OCI-LY7 (cell line): ENCODE results near the gene MYOZ2. TPM values are rescaled to one million over a fixed set of nuclear protein-coding genes. Genes with fewer than 3 reads are reported as not detected.

Source experiments
- BruUV-seq: library from RNA; stranded (reverse); fragments of 400-500 nt; replicated peaks from 2 replicates; lab custom pipeline; 2021; lab: Mats Ljungman, UMichigan
- CTCF ChIA-PET: fragments of 300-600 bp; sonication (Branson Sonifier 250); formaldehyde crosslinking; loops from one replicate; lab custom pipeline; 2022; ENCODE audit warnings: antibody characterized with exemption; ENCODE audit not compliant: unreplicated experiment; lab: Charles Lee
- POLR2A ChIA-PET: fragments of 300-600 bp; sonication (Branson Sonifier 250); formaldehyde crosslinking; loops from one replicate; lab custom pipeline; 2022; ENCODE audit warnings: antibody characterized with exemption; lab: Charles Lee
- DNase-seq: peaks from one replicate; pipeline ENCODE4 v3.0.0-alpha.2; 2015; ENCODE audit warnings: low spot score
- H2AFZ ChIP-seq: fragments of 200-600 bp; sonication (generic), shearing (Covaris generic); 2 replicates; pipeline ENCODE4 v1.6.1; 2014; ENCODE audit warnings: mild to moderate bottlenecking, antibody characterized with exemption, low read length, moderate library complexity
- H3K27ac ChIP-seq: fragments of 200-600 bp; sonication (generic); 2 replicates; pipeline ENCODE4 v1.5.1; 2014; ENCODE audit warnings: mixed run types, low read depth, mild to moderate bottlenecking, moderate library complexity, low read length, inconsistent platforms; ENCODE audit not compliant: poor library complexity, severe bottlenecking
- H3K36me3 ChIP-seq: fragments of 200-600 bp; sonication (generic); 2 replicates; pipeline ENCODE4 v1.6.1; 2014; ENCODE audit warnings: mild to moderate bottlenecking, antibody characterized with exemption, low read length, moderate library complexity, mixed read lengths; ENCODE audit not compliant: insufficient read depth
- H3K4me1 ChIP-seq: fragments of 200-600 bp; sonication (generic); 2 replicates; pipeline ENCODE4 v1.5.1; 2014; ENCODE audit warnings: mild to moderate bottlenecking, low read length; ENCODE audit not compliant: insufficient read depth, poor library complexity, severe bottlenecking
- H3K4me2 ChIP-seq: fragments of 200-600 bp; sonication (generic); 2 replicates; pipeline ENCODE4 v1.6.1; 2014; ENCODE audit warnings: mild to moderate bottlenecking, low read length
- H3K4me3 ChIP-seq: fragments of 200-600 bp; sonication (generic); 2 replicates; pipeline ENCODE4 v1.5.1; 2014; ENCODE audit warnings: mild to moderate bottlenecking, low read depth, low read length; ENCODE audit not compliant: poor library complexity, severe bottlenecking
- H3K79me2 ChIP-seq: fragments of 200-600 bp; sonication (generic); 2 replicates; pipeline ENCODE4 v1.6.1; 2016; ENCODE audit warnings: low read depth, mild to moderate bottlenecking, low read length, moderate library complexity, mixed read lengths; ENCODE audit not compliant: insufficient read depth
- H3K9me2 ChIP-seq: fragments of 200-600 bp; sonication (generic); 2 replicates; pipeline ENCODE4 v1.6.1; 2016; ENCODE audit warnings: mild to moderate bottlenecking, low read length, mixed read lengths; ENCODE audit not compliant: insufficient read depth
- H3K9me3 ChIP-seq: fragments of 200-600 bp; sonication (generic); 2 replicates; pipeline ENCODE4 v1.6.1; 2014; ENCODE audit warnings: mild to moderate bottlenecking, mixed run types, low read length, mixed read lengths
- H4K20me1 ChIP-seq: fragments of 200-600 bp; sonication (generic); 2 replicates; pipeline ENCODE4 v1.6.1; 2014; ENCODE audit warnings: mild to moderate bottlenecking, antibody characterized with exemption, low read length, moderate library complexity, mixed read lengths; ENCODE audit not compliant: insufficient read depth
- EZH2phosphoT487 ChIP-seq: fragments of 200-600 bp; sonication (generic); IDR thresholded peaks from 2 replicates; pipeline ENCODE4 v1.6.1; 2018; ENCODE audit warnings: low read depth, borderline replicate concordance, mild to moderate bottlenecking, mixed run types, antibody characterized with exemption, low read length, moderate library complexity, mixed read lengths
- intact Hi-C: fragments of 100-400 bp; cut with micrococcal nuclease; formaldehyde crosslinking; loops from one replicate; pipeline ENCODE4 v1.10.0; 2022; ENCODE audit not compliant: unreplicated experiment
- total RNA-seq, 2 experiments: library from RNA; depleted of rRNA in 1 of 2; stranded (reverse); fragments of >200 nt in 1 of 2; shearing (Covaris generic) in 1 of 2; gene quantifications; 2 replicates each; pipeline ENCODE4 v1.2.3, GENCODE V29; 2014 to 2022
- TF ChIP-seq, protein P1 (sequence below): fragments of 200-600 bp; sonication (generic); conservative IDR thresholded peaks from 2 replicates; pipeline ENCODE4 v1.5.1; 2014; ENCODE audit warnings: mild to moderate bottlenecking, antibody characterized with exemption, low read length, moderate library complexity, mixed read lengths

Gene MYOZ2
- total RNA-seq, 2 experiments from 2014 or later: not detected

DNA sequence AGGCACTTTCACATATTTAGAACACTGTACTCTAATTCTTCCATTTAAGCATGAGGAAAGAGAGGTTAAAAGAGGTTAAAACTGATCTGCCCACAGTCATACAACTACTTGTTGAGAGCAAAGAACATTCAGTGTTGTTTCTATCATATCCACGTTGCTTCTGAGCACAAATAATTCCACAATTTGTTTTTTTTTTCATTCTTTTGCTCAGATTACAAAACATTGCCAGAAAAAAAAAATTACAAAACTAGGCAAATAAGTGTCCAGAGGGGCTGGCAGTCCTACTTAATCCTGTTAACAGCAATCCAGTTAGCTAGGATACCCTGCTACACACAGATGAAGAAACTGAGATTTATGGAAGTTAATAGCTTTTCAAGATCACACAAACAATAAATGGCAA, 70.5 kb downstream of the MYOZ2 start:
- H3K79me2 ChIP-seq: no peaks in the 10 kb centered on the region
- H3K4me2 ChIP-seq: no peak overlapping the region
- no peaks in the 10 kb centered on the region for H3K9me2 ChIP-seq
- no peak for TF ChIP-seq EZH2phosphoT487
- TF ChIP-seq, protein P1, sequence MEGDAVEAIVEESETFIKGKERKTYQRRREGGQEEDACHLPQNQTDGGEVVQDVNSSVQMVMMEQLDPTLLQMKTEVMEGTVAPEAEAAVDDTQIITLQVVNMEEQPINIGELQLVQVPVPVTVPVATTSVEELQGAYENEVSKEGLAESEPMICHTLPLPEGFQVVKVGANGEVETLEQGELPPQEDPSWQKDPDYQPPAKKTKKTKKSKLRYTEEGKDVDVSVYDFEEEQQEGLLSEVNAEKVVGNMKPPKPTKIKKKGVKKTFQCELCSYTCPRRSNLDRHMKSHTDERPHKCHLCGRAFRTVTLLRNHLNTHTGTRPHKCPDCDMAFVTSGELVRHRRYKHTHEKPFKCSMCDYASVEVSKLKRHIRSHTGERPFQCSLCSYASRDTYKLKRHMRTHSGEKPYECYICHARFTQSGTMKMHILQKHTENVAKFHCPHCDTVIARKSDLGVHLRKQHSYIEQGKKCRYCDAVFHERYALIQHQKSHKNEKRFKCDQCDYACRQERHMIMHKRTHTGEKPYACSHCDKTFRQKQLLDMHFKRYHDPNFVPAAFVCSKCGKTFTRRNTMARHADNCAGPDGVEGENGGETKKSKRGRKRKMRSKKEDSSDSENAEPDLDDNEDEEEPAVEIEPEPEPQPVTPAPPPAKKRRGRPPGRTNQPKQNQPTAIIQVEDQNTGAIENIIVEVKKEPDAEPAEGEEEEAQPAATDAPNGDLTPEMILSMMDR: no peak
- no peaks in the 10 kb centered on the region for H4K20me1 ChIP-seq
- H3K4me3 ChIP-seq: no peak overlapping the region
- CTCF ChIA-PET: no interaction called here
- no peak overlapping the region for H3K27ac ChIP-seq
- H2AFZ ChIP-seq: no peak overlapping the region
- H3K4me1 ChIP-seq: peaks cover 3% of the 10 kb centered on the region
- no peaks in the 10 kb centered on the region for H3K36me3 ChIP-seq
- no peaks in the 10 kb centered on the region for H3K9me3 ChIP-seq
- DNase-seq: no peak
- intact Hi-C loops: no loop called here
- BruUV-seq: no TSS peak
- POLR2A ChIA-PET: no interaction called here

- H3K79me2 ChIP-seq: no peaks in the 10 kb centered on the region
- no peak overlapping the region for H2AFZ ChIP-seq
- H4K20me1 ChIP-seq: no peaks in the 10 kb centered on the region
- H3K27ac ChIP-seq: no peak overlapping the region
- ChIA-PET CTCF (no interaction called here), POLR2A (no interaction called here)
- TF ChIP-seq, protein P1: no peak
- TF ChIP-seq EZH2phosphoT487: no peak
- intact Hi-C loops: no loop called here
- H3K9me2 ChIP-seq: no peaks in the 10 kb centered on the region
- peaks cover 7% of the 10 kb centered on the region for H3K4me1 ChIP-seq
- no peak for DNase-seq
- no peaks in the 10 kb centered on the region for H3K36me3 ChIP-seq
- H3K9me3 ChIP-seq: no peaks in the 10 kb centered on the region
- H3K4me2 ChIP-seq: no peak overlapping the region
- H3K4me3 ChIP-seq: no peak overlapping the region
- no TSS peak for BruUV-seq
These were observed 71.4 kb downstream of the MYOZ2 start for GRCh38 chr4:119207051-119207450.

DNA sequence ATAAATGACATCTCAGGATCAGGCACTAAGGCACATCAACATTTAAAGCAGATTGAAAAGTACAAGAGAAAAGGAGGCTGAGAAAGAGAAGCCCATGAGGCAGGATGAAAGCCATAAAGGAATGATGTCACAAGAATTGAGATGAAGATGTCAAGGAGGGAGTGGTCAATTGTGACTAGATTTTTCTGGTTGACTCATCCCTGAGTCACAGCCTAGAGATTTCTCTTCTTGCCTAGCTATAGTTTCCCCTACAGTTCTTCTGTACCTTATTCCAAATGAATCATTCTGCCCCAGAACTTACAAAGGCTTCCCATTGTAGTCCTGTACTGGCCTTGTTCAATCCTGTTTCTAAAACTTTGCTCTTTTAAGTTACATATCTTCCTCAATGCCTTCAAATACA, 73.4 kb downstream of the MYOZ2 start:
- BruUV-seq: no TSS peak
- H3K36me3 ChIP-seq: no peaks in the 10 kb centered on the region
- H2AFZ ChIP-seq: no peak overlapping the region
- H3K9me3 ChIP-seq: no peaks in the 10 kb centered on the region
- H4K20me1 ChIP-seq: no peaks in the 10 kb centered on the region
- peaks cover 13% of the 10 kb centered on the region for H3K4me1 ChIP-seq
- no peak for DNase-seq
- intact Hi-C loops: no loop called here
- H3K79me2 ChIP-seq: peaks cover 9% of the 10 kb centered on the region; the same call in 1 of the 2 replicates
- no peak for TF ChIP-seq EZH2phosphoT487
- TF ChIP-seq, protein P1: no peak
- ChIA-PET CTCF (interaction anchor here (0.6 kb wide), 1 partner anchor 33 kb away, joined by 3 read pairs; no protein-coding TSS in a partner anchor), POLR2A (interaction anchor here (0.5 to 0.6 kb wide), 2 partner anchors 56 to 60 kb away, joined by 3 to 4 read pairs; no protein-coding TSS in a partner anchor)
- no peak overlapping the region for H3K4me2 ChIP-seq
- no peaks in the 10 kb centered on the region for H3K9me2 ChIP-seq
- H3K27ac ChIP-seq: no peak overlapping the region
- H3K4me3 ChIP-seq: no peak overlapping the region
